Brain pericyte (primary cell): ENCODE results near the gene PPFIA3.
A peak's percentile ranks its signal among the peaks of the same experiment; 100 is the strongest.

ENCODE experiments used
- DNase-seq: peaks from one replicate; pipeline ENCODE4 v3.0.0-alpha.2; 2012; ENCODE audit warnings: low read depth, low spot score

Gene PPFIA3

GRCh38 chr19:49148784-49149651 lies 29.7 kb downstream of the PPFIA3 start:
- DNase-seq = peak; percentile 70

DNA sequence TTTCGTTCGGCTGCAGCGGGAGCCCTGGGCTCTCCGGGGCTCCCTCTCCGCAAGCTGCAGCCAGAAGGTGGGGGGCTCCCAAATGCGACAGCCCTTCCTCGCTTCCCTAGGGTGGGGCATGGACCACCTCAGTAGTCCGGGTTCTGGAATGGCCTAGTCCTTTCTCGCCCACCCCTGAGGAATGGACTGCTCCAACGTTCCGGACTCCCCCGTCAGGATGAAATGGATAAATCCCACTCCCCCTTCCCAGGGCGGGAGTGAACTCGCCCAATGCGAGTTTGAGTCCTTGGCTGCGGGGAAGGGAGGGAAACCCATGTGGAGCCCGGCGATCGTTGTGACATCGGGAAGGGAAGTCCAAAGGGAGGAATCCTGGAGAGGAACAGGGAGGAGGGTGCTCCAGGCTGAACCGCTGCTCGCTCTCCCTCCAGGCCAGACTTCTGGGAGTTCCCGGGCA lies 30.3 kb downstream of the PPFIA3 start:
- DNase-seq = peak; percentile 67

DNA sequence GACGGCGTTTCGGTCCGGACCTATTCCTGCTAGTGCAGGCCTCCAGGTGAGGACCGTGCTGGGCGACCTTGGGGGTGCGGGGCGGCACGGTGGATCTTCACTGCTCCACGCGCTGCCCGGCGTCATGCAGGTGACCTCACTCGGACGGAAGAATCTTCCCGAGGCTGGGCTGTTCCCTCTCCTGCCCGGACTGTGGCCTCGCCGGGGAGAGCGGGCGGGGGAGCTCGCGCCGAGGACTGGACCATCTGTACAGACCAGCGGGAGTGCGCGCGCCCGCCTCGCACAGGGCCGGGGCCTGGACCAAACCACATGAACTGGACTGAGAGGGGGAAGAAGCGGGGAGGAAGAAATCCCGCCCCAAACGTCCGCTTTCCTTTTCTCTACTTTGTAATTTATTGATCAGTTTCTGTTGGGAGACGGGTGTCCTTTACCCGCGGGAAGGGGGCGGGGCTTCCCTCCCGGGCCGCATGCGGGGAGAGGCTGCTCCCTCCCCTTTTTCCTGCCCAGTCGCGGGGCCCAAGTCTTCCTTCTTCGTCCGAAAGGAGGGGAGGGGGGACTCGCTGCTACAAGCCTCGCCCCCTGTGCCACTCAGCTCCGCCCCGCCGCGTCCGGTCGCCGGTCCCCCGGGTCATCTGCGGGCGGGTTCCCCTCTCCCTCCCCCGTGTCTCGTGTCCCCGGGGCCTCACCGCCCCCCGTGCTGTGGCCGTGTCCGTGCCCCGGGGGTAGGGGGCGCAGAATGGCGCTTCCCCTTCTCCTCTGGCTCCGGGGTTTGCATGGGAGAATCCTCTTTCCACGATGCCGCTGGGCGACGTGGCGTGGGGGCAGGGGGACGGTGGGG lies 31.0 kb downstream of the PPFIA3 start:
- DNase-seq = peak; percentile 54

- no peak for DNase-seq
Measured at GRCh38 chr19:49150944-49151243, 31.6 kb downstream of the PPFIA3 start.

GRCh38 chr19:49151267-49152118 lies 32.1 kb downstream of the PPFIA3 start:
- DNase-seq = no peak

DNA sequence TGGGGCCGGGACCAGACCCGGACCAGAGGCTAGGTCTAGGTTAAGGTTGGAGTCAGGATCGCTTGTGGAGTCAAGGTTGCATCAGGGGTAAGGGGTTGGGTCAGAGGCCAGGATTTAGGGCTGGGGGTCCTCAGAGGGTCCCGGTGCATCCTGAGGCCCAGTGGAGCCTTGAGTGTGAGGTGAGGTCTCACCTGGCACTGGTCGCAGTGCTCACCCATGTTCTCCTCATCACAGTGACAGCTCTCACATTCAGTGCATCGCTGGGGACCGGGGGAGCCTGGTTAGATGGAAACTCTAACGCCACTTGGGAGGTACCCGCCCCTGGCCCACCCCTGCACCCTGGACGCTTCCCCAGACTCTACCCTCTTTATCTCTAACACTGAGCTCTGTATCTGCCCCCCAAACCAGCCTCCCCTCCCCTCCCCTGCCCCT lies 32.8 kb downstream of the PPFIA3 start:
- no peak for DNase-seq

- no peak for DNase-seq
Measured at GRCh38 chr19:49153167-49153809, 33.9 kb downstream of the PPFIA3 start.

DNA sequence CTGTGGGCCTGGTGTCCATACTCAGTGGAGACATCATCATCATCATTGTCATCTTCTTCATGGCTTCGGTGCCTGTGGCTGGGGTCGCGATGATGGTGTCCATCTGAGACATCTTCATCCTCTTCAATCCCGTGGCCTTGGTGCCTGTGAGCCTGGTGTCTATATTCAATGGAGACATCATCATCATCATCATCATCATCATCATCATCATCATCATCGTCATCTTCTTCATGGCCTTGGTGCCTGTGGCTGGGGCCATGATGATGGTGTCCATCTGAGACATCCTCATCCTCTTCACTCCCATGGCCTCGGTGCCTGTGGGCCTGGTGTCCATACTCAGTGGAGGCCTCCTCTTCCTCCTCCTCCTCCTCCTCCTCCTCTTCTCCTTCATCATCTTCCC lies 34.9 kb downstream of the PPFIA3 start:
- DNase-seq = no peak

- no peak for DNase-seq
Measured at GRCh38 chr19:49155005-49155819, 35.9 kb downstream of the PPFIA3 start, which contains the start of gene HRC. Gene HRC (minus strand): TSS chr19:49155396. CDS start chr19:49155237, 159 bp downstream.

DNA sequence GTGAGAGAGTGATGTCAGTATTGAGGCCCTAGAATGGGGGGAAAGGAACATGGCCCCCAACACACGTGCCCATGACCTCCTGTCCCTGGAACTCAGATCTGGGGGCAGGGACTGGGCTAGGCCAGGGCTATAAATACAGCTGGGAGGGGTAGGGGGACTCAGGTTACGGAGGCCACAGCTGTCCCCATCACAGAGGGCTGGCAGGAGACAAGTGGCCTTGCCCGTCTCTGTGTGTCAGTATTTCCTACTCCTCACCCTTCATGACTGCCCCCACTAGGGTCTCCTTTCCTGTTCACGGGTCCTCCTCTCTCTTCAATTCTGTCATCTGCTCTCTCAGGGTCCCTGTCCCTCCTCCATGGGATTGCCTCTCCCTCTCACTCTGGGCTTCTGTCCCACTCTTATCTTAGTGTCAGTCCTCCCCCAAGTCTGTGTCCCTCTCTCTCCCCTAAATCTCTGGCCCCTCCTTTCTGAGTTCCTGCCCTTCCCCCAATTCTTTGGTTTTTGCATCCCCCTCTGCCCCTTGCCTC lies 36.5 kb downstream of the PPFIA3 start:
- no peak for DNase-seq

- DNase-seq = no peak
Measured at GRCh38 chr19:49157445-49158224, 38.3 kb downstream of the PPFIA3 start, which contains the start of gene TRPM4. Gene TRPM4 (plus strand): TSS chr19:49157792. CDS start chr19:49157867, 75 bp downstream.

GRCh38 chr19:49160450-49161189 lies 41.3 kb downstream of the PPFIA3 start:
- DNase-seq = no peak

- DNase-seq = no peak
Measured at GRCh38 chr19:49161987-49162386, 42.6 kb downstream of the PPFIA3 start.

- no peak for DNase-seq
Measured at GRCh38 chr19:49165111-49165750, 45.9 kb downstream of the PPFIA3 start.

- no peak for DNase-seq
Measured at GRCh38 chr19:49165865-49166301, 46.5 kb downstream of the PPFIA3 start.

GRCh38 chr19:49167857-49168409 lies 48.6 kb downstream of the PPFIA3 start:
- DNase-seq = no peak

- DNase-seq = no peak
Measured at GRCh38 chr19:49168421-49168820, 49.1 kb downstream of the PPFIA3 start.
